Right forelimb (tissue), 1 donor: ENCODE results near the gene SPOCD1.
A peak's percentile ranks its signal among the peaks of the same experiment; 100 is the strongest.

Source experiments
- DNase-seq: peaks from one replicate; pipeline ENCODE4 v3.0.0-alpha.2; 2018

Gene SPOCD1

DNA sequence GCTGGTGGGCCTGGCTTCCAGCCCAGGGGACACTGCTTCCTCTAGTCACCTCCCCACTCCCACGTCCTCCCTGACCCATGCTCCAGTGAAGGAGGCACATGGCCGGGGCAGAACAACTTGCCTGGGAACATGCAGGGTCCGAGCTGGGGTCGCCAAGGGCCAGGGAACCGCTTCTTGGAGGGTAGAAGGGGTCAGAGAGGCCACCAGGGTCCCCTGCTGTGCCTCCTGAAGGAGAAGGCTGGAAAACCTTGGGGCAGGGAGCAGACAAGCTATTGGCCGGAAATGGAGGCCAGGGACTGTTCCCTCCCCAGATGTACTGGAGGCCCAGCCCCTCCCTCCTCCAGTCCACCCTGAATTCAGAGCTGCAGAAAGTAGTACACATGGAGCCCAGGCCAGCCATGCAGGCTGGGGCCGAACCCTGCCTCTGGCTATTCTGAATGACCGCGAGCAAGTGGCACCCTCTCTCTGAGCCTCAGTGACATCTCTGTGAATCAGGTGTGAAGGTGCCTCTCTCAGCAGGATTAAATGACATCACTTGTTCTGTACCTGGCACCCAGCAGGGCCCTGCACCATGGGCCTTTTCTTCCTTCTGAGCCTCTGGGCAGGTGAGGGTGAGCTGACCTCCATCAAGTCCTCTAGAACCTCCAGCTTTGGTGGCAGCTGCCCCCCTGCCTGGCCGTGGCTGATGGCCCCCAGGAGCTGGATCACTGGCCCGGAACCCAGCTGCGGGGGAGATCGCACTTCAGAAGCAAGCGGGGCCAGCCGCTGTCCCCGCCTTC, 15.7 kb downstream of the SPOCD1 start:
- no peak for DNase-seq

DNA sequence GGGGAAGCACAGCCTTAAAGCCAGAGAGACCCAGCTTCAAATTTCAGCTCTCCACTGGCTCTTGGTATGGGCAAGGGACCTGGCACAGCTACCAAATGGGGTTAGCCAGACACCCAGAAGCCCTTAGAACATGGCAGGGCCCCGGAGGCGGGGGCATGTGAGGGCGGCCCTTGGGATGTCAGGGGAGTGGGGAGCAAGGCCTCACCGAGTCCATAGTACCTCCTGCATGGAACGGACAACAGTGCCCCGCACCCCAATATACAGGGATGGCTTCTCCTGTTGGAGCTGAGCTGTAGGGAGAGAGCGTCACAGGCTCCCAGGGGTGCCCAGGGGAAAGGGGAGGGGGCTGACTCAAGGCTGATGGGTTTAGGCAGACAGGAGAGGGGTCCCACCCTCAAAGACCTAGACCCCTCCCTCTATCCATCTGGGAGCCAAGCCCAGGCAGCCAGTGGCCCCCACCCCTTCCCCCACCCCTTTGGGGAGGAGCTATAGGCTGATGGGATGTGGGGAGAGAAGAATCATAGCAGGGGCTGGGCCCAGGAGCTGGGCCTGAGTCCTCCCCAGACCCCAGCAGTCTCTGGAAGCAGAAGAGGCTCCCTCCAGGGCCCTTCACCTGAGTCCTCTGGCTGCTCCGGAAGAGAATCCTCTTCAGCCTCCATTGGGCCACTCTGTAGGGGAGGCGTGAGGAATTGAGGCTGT, 16.5 kb downstream of the SPOCD1 start:
- peak; percentile 43 for DNase-seq

DNA sequence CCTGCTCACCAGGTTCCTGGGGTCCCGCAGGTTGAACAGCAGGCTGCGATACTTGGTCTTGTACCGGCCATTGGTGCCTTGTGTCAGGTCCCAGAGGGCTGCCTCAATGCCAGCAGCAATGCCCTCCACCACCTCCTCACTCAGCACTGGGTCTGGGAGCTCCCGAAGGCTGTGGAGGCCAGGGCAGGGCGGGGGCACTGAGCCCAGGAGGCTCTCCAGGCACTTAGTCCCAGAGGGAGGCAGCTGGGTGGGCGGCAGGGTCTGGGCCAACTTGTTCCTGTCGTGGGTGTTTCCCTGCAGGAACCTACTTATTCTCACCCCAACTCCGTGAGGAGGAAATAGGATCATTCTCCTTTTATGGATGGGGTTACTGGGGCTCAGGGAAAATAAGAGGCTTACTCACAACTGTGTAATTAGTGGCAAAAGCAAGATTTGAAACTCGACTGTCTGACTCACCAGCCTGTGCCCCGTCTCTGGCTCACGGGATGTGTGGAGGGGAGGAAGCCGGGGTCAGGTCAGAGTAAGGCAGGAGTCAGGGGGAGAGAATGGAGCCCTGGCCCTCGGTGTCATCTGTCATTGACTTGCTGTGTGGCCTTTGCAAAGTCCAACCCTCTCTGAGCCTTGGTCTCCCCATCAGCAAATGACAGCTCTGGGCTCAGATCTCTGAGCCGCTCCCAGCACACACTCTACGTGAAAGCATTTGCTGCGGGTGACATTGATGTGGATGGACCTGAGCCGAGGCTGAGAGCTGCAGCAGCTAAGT, 17.2 kb downstream of the SPOCD1 start:
- DNase-seq = peak; percentile 43

DNA sequence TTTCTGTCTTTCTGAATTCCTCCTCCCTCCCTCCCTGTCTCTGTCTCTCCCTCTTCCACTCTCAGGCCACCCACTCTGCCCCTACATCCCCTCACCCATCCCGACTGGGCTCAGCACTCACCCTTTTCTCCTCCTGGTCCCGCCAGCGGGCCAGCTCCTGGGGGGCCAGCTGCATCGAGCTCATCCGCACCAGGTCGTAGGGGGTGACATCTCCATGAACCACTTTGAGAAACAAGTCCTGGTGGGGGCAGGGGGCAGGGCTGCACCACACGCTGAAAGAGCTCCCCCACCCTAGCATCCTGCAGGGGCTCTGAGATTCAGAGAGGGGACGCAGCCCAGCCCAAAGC, 17.8 kb downstream of the SPOCD1 start:
- DNase-seq = peak; percentile 37

DNA sequence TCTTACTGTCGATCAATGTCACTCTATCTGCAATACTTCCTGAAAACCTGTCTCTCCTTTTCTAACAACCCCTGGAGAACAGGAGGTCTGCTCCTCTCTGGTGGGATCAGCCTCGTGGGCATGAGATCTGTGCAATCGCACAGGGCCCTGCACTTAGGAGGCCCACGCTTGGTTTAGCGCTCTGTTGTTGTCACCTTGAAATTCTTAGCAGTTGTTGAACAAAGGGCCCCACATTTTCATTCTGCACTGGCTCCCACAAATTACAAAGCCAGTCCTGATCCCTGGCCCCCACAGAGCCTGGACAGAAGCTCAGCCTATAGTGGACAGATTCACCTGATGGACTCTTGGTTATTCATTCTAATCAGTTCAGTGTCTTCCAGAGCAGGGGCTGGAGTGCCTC, 18.6 kb downstream of the SPOCD1 start:
- peak; percentile 27 for DNase-seq

DNA sequence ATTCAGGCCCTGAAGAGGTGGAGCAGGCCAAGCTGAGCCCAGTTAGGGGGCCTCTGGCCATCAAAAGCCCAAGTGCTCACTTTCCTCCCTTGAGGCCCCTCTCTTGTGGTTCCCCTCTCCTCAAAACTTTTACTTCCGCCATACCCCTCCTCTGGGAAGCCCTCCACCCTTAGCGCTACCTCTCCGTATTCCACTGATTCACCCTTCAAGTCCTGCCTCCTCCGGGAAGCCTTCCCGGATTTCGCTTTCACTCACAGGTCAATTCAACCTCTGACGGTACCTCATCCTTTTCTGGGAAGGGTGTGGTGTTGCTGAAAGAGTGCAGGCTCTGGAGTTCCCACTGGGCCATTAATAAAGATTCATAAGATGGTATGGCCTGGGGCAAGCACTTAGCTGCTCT, 19.1 kb downstream of the SPOCD1 start:
- peak; percentile 28 for DNase-seq

DNA sequence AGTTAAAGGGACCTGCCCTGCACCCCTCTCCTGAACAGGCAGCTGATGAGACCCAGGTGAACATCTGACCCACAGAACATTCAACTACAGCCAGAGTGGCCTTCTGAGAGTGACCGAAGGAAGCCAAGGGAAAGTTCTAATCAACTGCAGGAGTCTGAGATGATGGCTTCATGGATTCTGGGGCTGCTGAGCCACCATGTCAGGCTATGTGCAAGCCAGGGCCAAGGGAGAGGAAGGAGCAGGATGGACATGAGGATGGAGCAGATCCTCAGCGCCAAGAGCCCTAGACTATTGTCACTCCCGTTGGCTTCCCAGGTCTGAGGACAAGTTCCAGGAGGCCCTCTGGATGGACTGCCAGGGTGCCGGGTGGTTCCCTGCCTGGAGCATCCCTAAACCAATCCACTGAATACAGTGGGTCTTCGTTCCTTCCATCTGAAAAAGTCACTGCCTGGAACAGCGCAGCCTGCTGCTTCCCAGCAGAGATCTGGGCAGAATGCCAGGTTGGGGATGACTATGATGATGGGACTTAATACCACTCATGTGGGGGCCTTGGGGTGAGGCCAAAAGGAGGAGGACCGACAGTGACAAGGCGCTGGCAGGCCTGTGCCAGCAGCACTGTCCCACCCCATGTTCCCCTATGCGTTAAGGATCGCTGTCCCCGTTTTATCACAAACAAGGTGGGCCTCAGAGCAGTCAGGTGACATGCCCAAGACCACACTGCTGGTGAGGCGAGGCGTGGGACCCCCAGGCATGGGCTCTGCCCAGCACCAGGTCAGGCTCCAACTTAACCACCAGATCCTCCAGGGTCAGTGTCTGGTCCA, 19.8 kb downstream of the SPOCD1 start:
- peak; percentile 46 for DNase-seq

DNA sequence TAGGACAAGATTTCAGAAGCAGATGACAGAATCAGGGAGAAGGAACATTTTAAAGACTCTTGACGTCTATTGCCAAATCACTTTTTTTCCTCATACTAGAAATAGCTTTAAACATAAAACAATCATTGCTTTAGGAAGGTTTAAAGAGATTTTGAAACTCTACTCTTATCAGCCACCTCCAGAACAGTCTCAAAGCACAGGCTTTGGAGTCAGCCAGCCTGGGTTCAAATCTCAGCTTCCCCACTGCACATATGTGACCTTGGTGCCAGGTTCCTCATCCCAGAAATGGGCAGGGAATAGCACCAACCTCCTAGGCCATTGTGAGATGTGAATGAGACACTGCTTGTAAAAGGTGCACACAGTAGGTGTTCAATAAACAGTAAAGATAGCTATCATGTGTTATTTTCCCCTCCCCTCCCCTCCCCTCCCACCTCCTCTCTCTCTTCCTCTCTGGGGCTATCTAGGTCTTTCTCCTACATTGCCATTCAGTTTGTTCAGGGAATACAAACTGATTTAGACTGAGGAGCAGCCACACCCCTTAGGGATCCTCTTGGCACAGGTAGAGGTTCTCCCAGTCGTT, 20.6 kb downstream of the SPOCD1 start:
- DNase-seq = peak; percentile 2

DNA sequence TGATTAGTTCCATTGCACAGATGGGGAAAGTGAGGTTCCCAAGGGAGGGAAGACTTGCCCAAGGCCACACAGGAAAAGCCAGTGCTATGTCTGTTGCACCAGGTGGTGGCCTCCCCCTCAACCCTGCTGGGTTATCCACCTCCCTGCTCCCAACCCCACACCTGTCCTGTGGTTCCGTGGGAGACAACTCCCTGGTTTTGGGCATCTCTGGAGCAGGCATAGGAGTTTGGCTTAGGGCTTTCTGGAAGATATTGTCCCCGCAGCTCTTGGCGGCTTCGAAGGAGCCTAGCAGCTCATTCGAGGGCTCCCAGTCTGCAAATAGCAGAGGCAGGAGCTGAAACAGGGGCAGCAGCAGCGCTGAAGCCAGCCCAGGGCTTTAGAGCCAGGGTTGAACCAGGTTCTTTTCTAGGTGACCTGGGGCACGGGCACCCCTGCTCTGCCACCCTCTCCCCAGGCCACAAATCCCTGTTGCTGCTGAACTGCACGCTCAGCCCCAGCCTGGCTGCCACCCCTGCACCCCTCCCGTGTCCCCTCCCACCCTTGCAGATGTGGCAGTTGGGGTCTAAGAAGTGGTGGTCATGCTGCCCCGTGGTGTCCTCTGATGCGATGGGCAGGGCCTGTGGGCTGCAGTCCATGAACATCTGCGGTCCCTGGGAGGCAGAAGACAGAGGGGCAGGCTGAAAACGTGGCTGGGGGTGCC, 22.1 kb downstream of the SPOCD1 start:
- peak; percentile 30 for DNase-seq

DNA sequence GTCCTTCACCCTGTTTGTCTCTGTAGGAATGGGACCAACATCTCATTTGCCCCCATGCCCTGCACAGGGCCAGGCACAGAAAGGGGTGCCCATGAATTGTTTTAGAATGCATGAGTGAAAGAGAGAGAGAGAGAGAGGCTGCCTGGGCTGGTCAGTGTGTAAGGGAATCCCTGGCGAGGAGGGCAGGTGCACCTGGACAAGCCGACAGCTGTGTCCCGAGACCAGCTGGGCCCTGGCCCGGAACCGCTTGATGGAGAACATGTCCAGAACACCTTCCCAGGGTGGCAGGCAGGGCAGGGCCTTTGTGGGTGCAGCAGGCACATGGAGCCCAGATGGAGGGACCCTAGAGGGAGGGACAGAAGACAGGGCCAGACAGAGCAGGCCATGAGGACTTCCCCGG, 22.7 kb downstream of the SPOCD1 start:
- peak; percentile 30 for DNase-seq

DNA sequence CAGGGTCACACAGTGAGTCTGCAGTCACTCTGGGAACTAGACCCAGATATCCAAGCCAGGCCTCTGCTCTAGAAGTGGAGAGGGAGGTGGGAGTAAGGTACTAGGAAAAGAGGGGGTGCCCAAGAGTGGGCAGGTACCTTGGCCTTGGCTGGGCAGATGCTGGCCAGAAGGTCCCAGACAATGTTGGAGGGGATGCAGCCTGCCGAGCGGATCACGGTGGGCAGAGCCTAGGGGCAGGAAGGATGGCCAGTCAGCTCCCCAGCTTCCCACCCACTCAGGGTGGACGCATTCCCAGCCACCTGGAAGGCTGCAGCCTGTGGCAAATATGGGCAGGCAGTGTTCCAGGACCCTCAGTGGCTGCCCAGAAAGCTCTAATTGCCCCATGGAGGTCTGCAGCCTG, 23.3 kb downstream of the SPOCD1 start:
- peak; percentile 18 for DNase-seq

DNA sequence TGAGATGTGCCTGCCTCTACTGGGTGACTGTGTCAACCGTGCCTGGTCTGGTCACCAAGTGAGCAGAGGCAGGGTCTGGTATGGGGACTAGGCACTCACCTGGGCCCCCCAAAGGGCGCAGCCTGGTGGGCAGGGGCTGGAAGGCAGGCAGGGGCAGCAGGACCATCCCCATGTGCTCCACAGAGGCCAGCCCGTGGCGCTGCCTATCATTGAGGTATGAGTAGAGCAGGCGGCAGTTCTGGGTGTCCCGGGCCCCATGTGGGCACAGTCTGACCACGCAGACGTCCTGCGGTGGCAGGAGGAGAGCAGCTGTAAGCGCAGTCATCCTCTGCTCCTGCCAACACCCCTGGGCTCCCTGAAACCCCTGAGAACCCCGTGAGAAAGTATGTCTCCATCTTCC, 23.7 kb downstream of the SPOCD1 start:
- DNase-seq = peak; percentile 9

DNA sequence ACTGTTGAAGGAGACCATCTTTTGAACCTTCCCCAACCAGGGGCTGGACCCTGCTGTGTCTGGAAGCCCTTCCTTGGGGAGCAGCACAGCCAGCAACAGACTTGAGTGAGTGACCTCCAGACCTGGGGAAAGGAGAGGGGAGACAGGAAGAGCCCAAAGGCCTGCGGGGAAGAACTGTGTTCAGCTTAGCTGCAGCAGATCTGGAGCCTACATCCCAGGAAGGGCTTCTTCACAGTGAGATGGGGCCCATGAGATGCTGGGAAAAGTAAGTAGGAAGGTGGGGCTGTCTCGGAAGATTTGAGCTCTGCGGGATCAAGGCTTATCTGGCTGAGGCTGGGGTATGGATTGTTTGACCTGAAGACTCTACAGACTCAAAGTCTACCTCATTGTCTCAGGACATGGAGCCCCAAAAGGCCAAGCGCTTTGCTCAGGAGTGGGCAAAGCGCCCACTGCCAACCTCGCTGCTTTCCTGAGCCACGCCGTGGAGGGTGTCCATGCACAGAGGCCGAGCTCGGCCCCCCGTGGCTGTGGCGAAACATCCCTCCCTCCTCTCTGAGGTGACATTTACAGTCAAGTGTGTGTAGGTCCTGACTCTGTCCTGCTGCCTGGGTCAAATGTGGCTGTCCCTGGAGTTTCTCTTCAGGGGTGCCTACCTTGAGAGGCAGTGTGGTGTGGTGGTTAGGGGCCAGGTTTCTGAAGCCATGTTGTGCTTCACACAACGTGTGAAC, 24.5 kb downstream of the SPOCD1 start:
- DNase-seq = peak; percentile 22

DNA sequence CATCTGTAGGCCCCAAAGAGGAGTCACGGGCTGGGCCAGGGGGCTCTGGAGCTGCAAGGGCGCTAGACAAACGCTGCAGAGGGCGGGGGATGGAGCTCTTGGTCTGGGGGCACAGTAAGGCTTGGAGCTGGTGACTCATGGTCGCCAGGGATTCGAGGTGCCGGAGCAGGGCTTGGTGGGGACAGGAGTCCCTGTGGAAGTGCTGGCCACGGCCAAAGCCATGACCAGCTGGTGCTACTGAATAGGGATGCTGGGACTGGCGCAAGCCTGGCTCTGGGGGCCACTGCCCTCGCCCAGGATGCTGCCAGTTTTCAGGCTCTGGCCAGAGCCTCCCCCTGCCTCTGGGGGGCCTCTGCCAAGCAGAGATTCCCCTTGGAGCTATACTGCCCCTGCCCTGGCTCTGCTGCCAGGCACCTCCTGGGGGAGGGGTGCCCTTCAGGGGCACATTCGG, 25.2 kb downstream of the SPOCD1 start:
- peak; percentile 37 for DNase-seq

DNA sequence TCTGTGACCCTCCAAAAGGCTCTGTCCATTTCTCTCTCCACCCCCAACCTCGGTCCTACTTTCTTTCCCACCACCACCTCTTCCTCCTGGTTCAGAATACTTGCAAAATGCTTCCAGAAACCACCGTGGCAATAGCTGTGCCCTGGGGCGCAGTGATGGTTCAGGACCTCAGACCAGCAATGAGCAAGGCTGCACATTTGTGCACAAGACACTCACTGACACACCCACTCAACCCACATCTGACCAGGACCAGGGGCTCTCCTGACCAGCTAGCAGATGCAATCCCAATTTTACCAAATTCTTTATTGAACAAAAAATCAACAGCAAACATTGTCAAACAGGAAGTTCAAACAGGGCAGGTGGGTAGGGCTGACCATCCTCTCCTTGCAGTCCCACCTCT, 25.7 kb downstream of the SPOCD1 start:
- DNase-seq = peak; percentile 28

DNA sequence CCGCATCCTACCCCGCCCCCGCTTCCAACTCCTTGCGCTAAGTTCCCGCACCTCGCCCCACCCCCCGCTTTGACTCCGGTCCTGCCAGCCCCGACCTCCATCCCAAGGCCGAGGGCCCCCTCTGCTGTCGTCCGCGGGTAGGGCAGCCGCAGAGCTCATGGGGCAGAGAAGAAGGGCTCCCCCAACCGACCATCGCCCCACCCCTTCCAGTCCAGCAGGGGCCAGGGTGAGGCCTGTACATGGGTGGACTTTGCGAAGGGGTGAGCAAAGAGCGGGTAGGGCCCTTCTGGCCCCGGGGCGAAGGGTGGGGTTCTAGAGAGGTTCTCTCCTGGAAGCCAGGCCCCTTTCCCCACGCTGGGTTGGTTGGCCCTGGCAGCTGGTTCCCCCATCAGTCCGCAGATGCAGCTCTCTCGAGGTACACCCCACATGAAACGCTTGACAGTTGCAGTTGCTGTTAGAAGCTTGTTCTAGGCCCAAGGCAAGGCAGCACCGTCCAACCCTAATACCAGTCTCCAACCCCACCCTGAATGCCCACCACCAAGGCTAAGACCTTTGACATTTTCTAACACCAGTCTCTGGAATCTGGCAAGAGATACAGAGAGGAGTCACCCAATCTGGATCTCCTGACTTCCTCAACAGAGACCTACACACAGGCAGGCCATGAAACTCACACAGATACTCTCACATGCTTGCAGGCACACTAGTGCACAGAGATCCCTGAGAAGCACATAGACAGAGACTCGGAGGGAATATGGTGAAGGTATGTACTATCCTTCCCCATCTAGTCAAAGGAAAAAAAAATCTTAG, 26.4 kb downstream of the SPOCD1 start:
- peak; percentile 98 for DNase-seq

DNA sequence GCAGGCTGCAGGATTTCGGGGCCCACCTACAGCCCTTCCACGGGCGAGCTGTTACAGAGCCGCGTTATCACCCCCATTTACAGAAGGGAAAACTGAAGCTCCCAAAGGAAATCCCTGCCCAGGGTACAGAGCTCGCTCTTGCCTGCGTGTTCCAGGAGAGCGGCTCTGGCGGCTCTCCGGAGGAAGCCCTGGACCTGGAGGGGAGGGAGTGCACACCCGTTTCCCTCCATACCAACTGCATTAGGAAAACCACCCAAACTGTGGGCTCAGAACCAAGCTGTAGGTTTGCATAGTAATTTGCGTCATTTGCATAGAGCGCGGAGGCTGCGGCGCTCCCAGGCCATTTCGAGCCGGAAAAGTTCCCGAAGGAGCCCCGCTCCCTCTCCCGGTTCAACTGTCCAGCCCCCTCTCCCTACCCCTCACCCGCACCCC, 27.0 kb downstream of the SPOCD1 start:
- no peak for DNase-seq

DNA sequence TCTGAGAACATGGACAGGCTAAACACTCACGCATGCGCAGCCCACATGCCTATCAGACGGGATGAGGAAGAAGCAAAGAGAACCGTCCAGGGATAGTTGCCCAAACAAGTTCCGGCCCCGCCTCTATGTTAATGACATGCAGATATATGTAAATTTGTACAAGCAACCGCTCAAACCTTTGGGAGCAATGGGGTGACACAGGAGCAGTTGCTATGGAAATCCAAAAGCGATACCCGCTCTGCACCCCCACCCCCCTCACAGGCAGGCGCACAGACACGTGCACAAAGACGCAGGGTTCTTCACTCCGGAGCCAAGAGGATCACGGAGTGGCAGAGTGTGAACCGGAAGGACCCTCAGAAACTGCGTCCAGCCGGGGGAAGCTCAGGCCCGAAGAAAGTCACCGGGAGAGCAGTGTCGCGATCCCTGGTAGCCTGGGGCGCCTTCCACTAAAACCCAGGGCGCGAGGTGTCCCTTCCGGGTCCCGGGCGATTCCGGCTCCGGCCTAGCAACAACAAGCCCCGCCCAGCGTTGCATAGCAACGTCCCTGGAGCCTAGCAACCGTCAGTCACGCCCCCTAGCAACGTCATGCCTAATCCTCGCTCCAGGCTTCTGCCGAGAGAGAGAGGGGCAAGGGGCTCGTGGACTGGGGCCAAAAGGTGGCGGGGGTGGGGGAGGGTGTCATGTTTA, 27.5 kb downstream of the SPOCD1 start:
- DNase-seq = peak; percentile 94

DNA sequence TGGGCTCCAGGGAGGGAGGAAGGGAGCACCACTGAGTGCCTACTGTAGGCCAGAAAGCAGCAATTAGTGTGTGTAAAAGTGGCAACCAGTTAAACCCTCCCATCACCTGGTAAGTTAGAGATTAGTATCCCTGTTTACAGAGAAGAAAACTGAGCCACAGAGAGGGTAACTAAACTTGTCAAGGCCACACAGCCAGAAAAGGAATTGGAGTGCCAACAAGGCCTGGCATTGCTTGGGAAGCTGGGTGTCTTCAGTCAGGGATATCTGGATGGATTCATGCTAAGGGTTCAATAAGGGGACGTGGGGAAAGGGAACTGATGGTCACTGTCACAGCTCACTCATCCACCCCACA, 28.1 kb downstream of the SPOCD1 start:
- DNase-seq = no peak

DNA sequence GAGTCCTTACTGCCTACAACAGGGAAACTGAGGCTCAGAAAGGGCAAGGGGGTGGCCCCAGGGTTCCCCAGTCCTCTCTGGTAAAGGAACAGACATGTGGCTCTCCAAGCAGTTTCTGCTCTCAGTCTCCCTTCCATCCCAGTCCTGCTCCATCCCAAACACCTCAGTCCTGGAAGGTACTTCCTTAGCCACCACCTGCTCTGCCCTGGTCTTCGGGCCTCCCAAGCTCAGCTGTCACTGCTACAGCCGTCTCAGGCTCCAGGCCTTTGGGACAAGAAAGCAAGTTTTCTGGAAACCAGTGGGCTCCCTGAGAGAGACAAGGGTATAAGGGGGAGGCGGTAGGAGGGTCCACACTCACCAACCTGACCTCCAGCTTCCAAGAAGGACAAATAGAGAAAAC, 28.6 kb downstream of the SPOCD1 start:
- peak; percentile 26 for DNase-seq
